ENCODE measurements around the gene TYSND1.
"Not testable (repeated sequence)": the region's sequence is repeated elsewhere in the genome, so short reads cannot be mapped to it uniquely, and the experiment has no call there.

TYSND1 gene

GRCh38 chr10:70112071-70112470, 34.4 kb downstream of the TYSND1 start:
- DNase-seq (ENCODE audit: low read depth in 1 of 2, low spot score in 1 of 2), result no peak

- DNase-seq (ENCODE audit: low read depth in 1 of 2, low spot score in 1 of 2), result no peak
Observed at GRCh38 chr10:70111496-70111895, 35.0 kb downstream of the TYSND1 start.

GRCh38 chr10:70109064-70109729, 37.3 kb downstream of the TYSND1 start:
- DNase-seq (ENCODE audit: low read depth in 1 of 2, low spot score in 1 of 2), result no peak

- no peak for DNase-seq (ENCODE audit: low read depth in 1 of 2, low spot score in 1 of 2)
Observed at GRCh38 chr10:70106958-70107791, 39.3 kb downstream of the TYSND1 start.

GRCh38 chr10:70101668-70102067, 44.8 kb downstream of the TYSND1 start:
- DNase-seq (ENCODE audit: low read depth in 1 of 2, low spot score in 1 of 2), result no peak

- not testable (repeated sequence) for DNase-seq (ENCODE audit: low read depth in 1 of 2, low spot score in 1 of 2)
Observed at GRCh38 chr10:70101068-70101562, 45.4 kb downstream of the TYSND1 start.

GRCh38 chr10:70098271-70098670, 48.2 kb downstream of the TYSND1 start:
- DNase-seq (ENCODE audit: low read depth in 1 of 2, low spot score in 1 of 2), result no peak

GRCh38 chr10:70097459-70097858, 49.0 kb downstream of the TYSND1 start:
- DNase-seq (ENCODE audit: low read depth in 1 of 2, low spot score in 1 of 2), result no peak

GRCh38 chr10:70096705-70097420, 49.6 kb downstream of the TYSND1 start:
- no peak for DNase-seq (ENCODE audit: low read depth in 1 of 2, low spot score in 1 of 2)

- DNase-seq (ENCODE audit: low read depth in 1 of 2, low spot score in 1 of 2), result no peak
Observed at GRCh38 chr10:70096016-70096704, 50.3 kb downstream of the TYSND1 start.

GRCh38 chr10:70094250-70094649, 52.2 kb downstream of the TYSND1 start:
- no peak for DNase-seq (ENCODE audit: low read depth in 1 of 2, low spot score in 1 of 2)

- no peak for DNase-seq (ENCODE audit: low read depth in 1 of 2, low spot score in 1 of 2)
Observed at GRCh38 chr10:70093335-70093944, 53.1 kb downstream of the TYSND1 start.

GRCh38 chr10:70092389-70092718, 54.1 kb downstream of the TYSND1 start:
- no peak for DNase-seq (ENCODE audit: low read depth in 1 of 2, low spot score in 1 of 2)

GRCh38 chr10:70090951-70091350, 55.5 kb downstream of the TYSND1 start:
- DNase-seq (ENCODE audit: low read depth in 1 of 2, low spot score in 1 of 2), result no peak

GRCh38 chr10:70090013-70090412, 56.5 kb downstream of the TYSND1 start:
- no peak for DNase-seq (ENCODE audit: low read depth in 1 of 2, low spot score in 1 of 2)

GRCh38 chr10:70088308-70088698, 58.2 kb downstream of the TYSND1 start:
- no peak for DNase-seq (ENCODE audit: low read depth in 1 of 2, low spot score in 1 of 2)

All from activated CD4-positive, alpha-beta T cell treated with anti-CD3 and anti-CD28 coated beads, Interleukin-2, amount 50 U/mL, for 24 hours (primary cell).